Naive thymus-derived CD8-positive, alpha-beta T cell (primary cell): ENCODE data around the gene RAPGEF1. TPM values are rescaled to one million over a fixed set of nuclear protein-coding genes. Genes with fewer than 3 reads are reported as not detected.
A peak's percentile ranks its signal among the peaks of the same experiment; 100 is the strongest.
"Not testable (repeated sequence)": the region's sequence is repeated elsewhere in the genome, so short reads cannot be mapped to it uniquely, and the experiment has no call there.

Experiments
- ATAC-seq, 2 donors: fragments of 150-1000 bp; cut with Tn5 transposase in 1 of 2; sonication (Bioruptor Pico), chemical (Tn5 transposase) in 1 of 2; 1 replicate in 1 of 2; 2 replicates in 1 of 2; pipeline ENCODE4 v1.10.0; 2021; ENCODE audit warnings: mild to moderate bottlenecking in 2 of 2, moderate library complexity in 2 of 2
- POLR2A ChIA-PET: fragments of 350-600 bp; sonication (Branson Sonifier 250); formaldehyde crosslinking; loops from one replicate; lab custom pipeline; 2021; ENCODE audit warnings: antibody characterized with exemption; lab: Charles Lee
- DNase-seq, 10 donors: peaks; one replicate each; pipeline versions ENCODE4 v3.0.0 to v3.0.0-alpha.2; 2020 to 2022
- H3K27ac Mint-ChIP-seq, 10 donors: one replicate each; pipeline ENCODE4 v1.8.0; 2020 to 2022; ENCODE audit warnings: mild to moderate bottlenecking in 10 of 10, mixed read lengths in 10 of 10, moderate library complexity in 4 of 10, inconsistent platforms in 1 of 10
- H3K27me3 Mint-ChIP-seq, 5 donors: one replicate each; pipeline ENCODE4 v1.8.0; 2021 to 2022; ENCODE audit warnings: mixed read lengths in 5 of 5
- H3K36me3 Mint-ChIP-seq, 3 donors: one replicate each; pipeline ENCODE4 v1.8.0; 2020 to 2022; ENCODE audit warnings: mixed read lengths in 3 of 3, mild to moderate bottlenecking in 2 of 3, inconsistent platforms in 1 of 3
- H3K4me1 Mint-ChIP-seq, 4 donors: one replicate each; pipeline ENCODE4 v1.8.0; 2021 to 2022; ENCODE audit warnings: mixed read lengths in 4 of 4
- H3K4me3 Mint-ChIP-seq, 10 donors: one replicate each; pipeline ENCODE4 v1.8.0; 2020 to 2022; ENCODE audit warnings: mild to moderate bottlenecking in 10 of 10, mixed read lengths in 10 of 10, moderate library complexity in 6 of 10, inconsistent platforms in 1 of 10
- H3K9me3 Mint-ChIP-seq, 9 donors: one replicate each; pipeline ENCODE4 v1.8.0; 2020 to 2022; ENCODE audit warnings: mixed read lengths in 9 of 9, mild to moderate bottlenecking in 3 of 9, inconsistent platforms in 1 of 9, moderate library complexity in 1 of 9
- polyA plus RNA-seq, 3 donors: library from polyadenylated mRNA; unstranded; fragments of 300-500 nt; fragmentation: Illumina TruSeq; gene quantifications; one replicate each; pipeline ENCODE4 v1.2.3, GENCODE V29; 2021
- total RNA-seq, 8 experiments: library from RNA in 2 of 8; stranded (reverse) in 2 of 8; gene quantifications; one replicate each; pipeline ENCODE4 v1.2.3 and lab custom pipeline; 2021 to 2026

Gene RAPGEF1
- total and polyA plus RNA-seq, 5 experiments from 2014 or later = 1.6 to 94.7 (median 9.0) TPM

- peaks cover 0 to 3% (median 0%) of the 10 kb centered on the region in 3 donors for H3K36me3 Mint-ChIP-seq
- DNase-seq (peak in 2 of 10 donors; percentile 33 to 34), ATAC-seq (peak; percentile 73 to 79)
- no peaks in the 10 kb centered on the region for H3K9me3 Mint-ChIP-seq
- no peaks in the 10 kb centered on the region for H3K27me3 Mint-ChIP-seq
- peak overlapping the region in 9 of 10 donors; percentile 6 to 79 (median 40) for H3K27ac Mint-ChIP-seq
- POLR2A ChIA-PET = no interaction called here
- H3K4me3 Mint-ChIP-seq = peak overlapping the region in 2 of 10 donors; percentile 24 to 34
- peaks cover 38 to 85% (median 66%) of the 10 kb centered on the region in 4 donors for H3K4me1 Mint-ChIP-seq
Observed at GRCh38 chr9:131661568-131662288, 78.1 kb downstream of the RAPGEF1 start.

GRCh38 chr9:131660466-131661405 lies 79.1 kb downstream of the RAPGEF1 start:
- H3K4me3 Mint-ChIP-seq = no peak overlapping the region
- no peaks in the 10 kb centered on the region for H3K9me3 Mint-ChIP-seq
- DNase-seq = no peak
- H3K36me3 Mint-ChIP-seq = peaks cover 0 to 3% (median 0%) of the 10 kb centered on the region in 3 donors
- H3K27me3 Mint-ChIP-seq = no peaks in the 10 kb centered on the region
- ATAC-seq = no peak
- POLR2A ChIA-PET = interaction anchor here (0.6 kb wide), 1 partner anchor 9 kb away, joined by 3 read pairs; no protein-coding TSS in a partner anchor
- H3K4me1 Mint-ChIP-seq = peaks cover 42 to 85% (median 69%) of the 10 kb centered on the region in 4 donors
- peak overlapping the region in 5 of 10 donors; percentile 29 to 79 (median 33) for H3K27ac Mint-ChIP-seq

GRCh38 chr9:131658377-131659129 lies 81.3 kb downstream of the RAPGEF1 start:
- peaks cover 0 to 3% (median 0%) of the 10 kb centered on the region in 3 donors for H3K36me3 Mint-ChIP-seq
- H3K4me3 Mint-ChIP-seq = peak overlapping the region in 5 of 10 donors; percentile 26 to 67 (median 55)
- peak overlapping the region in 8 of 10 donors; percentile 2 to 90 (median 67) for H3K27ac Mint-ChIP-seq
- no peaks in the 10 kb centered on the region for H3K9me3 Mint-ChIP-seq
- POLR2A ChIA-PET = interaction anchor here (0.7 to 1.1 kb wide), 3 partner anchors 69 to 73 kb away, joined by 3 read pairs; no protein-coding TSS in a partner anchor
- DNase-seq = no peak
- no peak for ATAC-seq
- peaks cover 40 to 86% (median 72%) of the 10 kb centered on the region in 4 donors for H3K4me1 Mint-ChIP-seq
- no peaks in the 10 kb centered on the region for H3K27me3 Mint-ChIP-seq

GRCh38 chr9:131657940-131658339 lies 81.9 kb downstream of the RAPGEF1 start:
- Mint-ChIP-seq H3K27me3 (no peaks in the 10 kb centered on the region), H3K4me3 (peak overlapping the region in 5 of 10 donors; percentile 32 to 67 (median 55)), H3K9me3 (no peaks in the 10 kb centered on the region), H3K36me3 (peaks cover 0 to under 1% (median 0%) of the 10 kb centered on the region in 3 donors), H3K4me1 (peaks cover 37 to 84% (median 68%) of the 10 kb centered on the region in 4 donors), H3K27ac (peak overlapping the region in 9 of 10 donors; percentile 28 to 90 (median 60))
- POLR2A ChIA-PET = interaction anchor here (0.7 kb wide), 1 partner anchor 70 kb away, joined by 3 read pairs; no protein-coding TSS in a partner anchor
- DNase-seq (no peak), ATAC-seq (no peak)

GRCh38 chr9:131657456-131657855 lies 82.4 kb downstream of the RAPGEF1 start:
- H3K4me1 Mint-ChIP-seq = peaks cover 33 to 83% (median 64%) of the 10 kb centered on the region in 4 donors
- POLR2A ChIA-PET = no interaction called here
- peak overlapping the region in 9 of 10 donors; percentile 37 to 95 (median 87) for H3K27ac Mint-ChIP-seq
- no peak for ATAC-seq
- no peaks in the 10 kb centered on the region for H3K27me3 Mint-ChIP-seq
- H3K36me3 Mint-ChIP-seq = no peaks in the 10 kb centered on the region
- H3K4me3 Mint-ChIP-seq = peak overlapping the region in 4 of 10 donors; percentile 37 to 60 (median 50)
- DNase-seq = no peak
- no peaks in the 10 kb centered on the region for H3K9me3 Mint-ChIP-seq

GRCh38 chr9:131657037-131657377 lies 82.9 kb downstream of the RAPGEF1 start:
- peaks cover 30 to 82% (median 60%) of the 10 kb centered on the region in 4 donors for H3K4me1 Mint-ChIP-seq
- H3K27ac Mint-ChIP-seq = peak overlapping the region; percentile 60 to 95 (median 88)
- POLR2A ChIA-PET = interaction anchor here (1.1 to 1.7 kb wide), 3 partner anchors 9 to 74 kb away, joined by 3 to 6 read pairs (median 5); no protein-coding TSS in a partner anchor
- DNase-seq (peak in 3 of 10 donors; percentile 6 to 30 (median 22)), ATAC-seq (peak; percentile 55 to 63)
- H3K36me3 Mint-ChIP-seq = no peaks in the 10 kb centered on the region
- peak overlapping the region; percentile 11 to 76 (median 54) for H3K4me3 Mint-ChIP-seq
- H3K27me3 Mint-ChIP-seq = no peaks in the 10 kb centered on the region
- no peaks in the 10 kb centered on the region for H3K9me3 Mint-ChIP-seq

GRCh38 chr9:131656356-131657036 lies 83.4 kb downstream of the RAPGEF1 start:
- H3K27ac Mint-ChIP-seq = peak overlapping the region; percentile 60 to 95 (median 88)

GRCh38 chr9:131654369-131654768 lies 85.5 kb downstream of the RAPGEF1 start:
- H3K4me1 Mint-ChIP-seq = peaks cover 29 to 83% (median 52%) of the 10 kb centered on the region in 4 donors

More at GRCh38 chr9:131656356-131657036, 83.4 kb downstream of the RAPGEF1 start:
- Mint-ChIP-seq H3K9me3 (no peaks in the 10 kb centered on the region), H3K27me3 (no peaks in the 10 kb centered on the region), H3K36me3 (no peaks in the 10 kb centered on the region), H3K4me1 (peaks cover 29 to 83% (median 60%) of the 10 kb centered on the region in 4 donors), H3K4me3 (peak overlapping the region; percentile 11 to 76 (median 54))
- ATAC-seq (peak; percentile 91 to 92), DNase-seq (peak in 9 of 10 donors; percentile 24 to 75 (median 58))
- POLR2A ChIA-PET = interaction anchor here (1.1 to 1.7 kb wide), 3 partner anchors 10 to 75 kb away, joined by 3 to 6 read pairs (median 5); no protein-coding TSS in a partner anchor

GRCh38 chr9:131651599-131651998 lies 88.3 kb downstream of the RAPGEF1 start:
- Mint-ChIP-seq H3K36me3 (peaks cover 0 to 36% (median 0%) of the 10 kb centered on the region in 3 donors), H3K27ac (peak overlapping the region in 4 of 10 donors; percentile 11 to 70 (median 48)), H3K9me3 (no peaks in the 10 kb centered on the region), H3K4me3 (peak overlapping the region in 1 of 10 donors; percentile 2), H3K4me1 (peaks cover 13 to 58% (median 27%) of the 10 kb centered on the region in 4 donors), H3K27me3 (no peaks in the 10 kb centered on the region)
- POLR2A ChIA-PET = no interaction called here
- ATAC-seq = no peak
- DNase-seq = no peak

More at GRCh38 chr9:131654369-131654768, 85.5 kb downstream of the RAPGEF1 start:
- DNase-seq, H3K27me3 Mint-ChIP-seq, POLR2A ChIA-PET, H3K4me3 Mint-ChIP-seq, ATAC-seq, H3K9me3 Mint-ChIP-seq: not testable (repeated sequence)
- Mint-ChIP-seq H3K27ac (peak overlapping the region in 4 of 10 donors; percentile 12 to 90 (median 34)), H3K36me3 (peaks cover 0 to 19% (median 0%) of the 10 kb centered on the region in 3 donors)

- POLR2A ChIA-PET = no interaction called here
- peaks cover 10 to 54% (median 22%) of the 10 kb centered on the region in 4 donors for H3K4me1 Mint-ChIP-seq
- peak overlapping the region in 4 of 10 donors; percentile 11 to 70 (median 48) for H3K27ac Mint-ChIP-seq
Observed at GRCh38 chr9:131651160-131651559, 88.7 kb downstream of the RAPGEF1 start.

GRCh38 chr9:131650254-131650653 lies 89.6 kb downstream of the RAPGEF1 start:
- H3K9me3 Mint-ChIP-seq = no peaks in the 10 kb centered on the region
- POLR2A ChIA-PET = no interaction called here
- ATAC-seq = no peak
- peak overlapping the region in 5 of 10 donors; percentile 15 to 76 (median 26) for H3K27ac Mint-ChIP-seq
- peaks cover 8 to 51% (median 16%) of the 10 kb centered on the region in 4 donors for H3K4me1 Mint-ChIP-seq
- DNase-seq = no peak
- peaks cover 0 to 42% (median 0%) of the 10 kb centered on the region in 3 donors for H3K36me3 Mint-ChIP-seq
- no peak overlapping the region for H3K4me3 Mint-ChIP-seq
- no peaks in the 10 kb centered on the region for H3K27me3 Mint-ChIP-seq

More at GRCh38 chr9:131651160-131651559, 88.7 kb downstream of the RAPGEF1 start:
- Mint-ChIP-seq H3K4me3 (no peak overlapping the region), H3K9me3 (no peaks in the 10 kb centered on the region), H3K27me3 (no peaks in the 10 kb centered on the region), H3K36me3 (peaks cover 0 to 38% (median 0%) of the 10 kb centered on the region in 3 donors)
- ATAC-seq (no peak), DNase-seq (no peak)
